SK-N-SH treated with all-trans-retinoic acid at 6 μM for 48 hours (cell line): ENCODE measurements around the gene CDCA3.

Experiments
- ATAC-seq: fragments of 200-7000 bp; cut with Tn5 transposase; 3 replicates; pipeline ENCODE4 v1.9.1; 2020; ENCODE audit warnings: mild to moderate bottlenecking, moderate library complexity
- ARNTL ChIP-seq: fragments of 450-650 bp; formaldehyde crosslinking; IDR thresholded peaks from 2 replicates; pipeline ENCODE4 v1.5.0; 2020; ENCODE audit warnings: low read depth, mild to moderate bottlenecking, moderate library complexity, borderline replicate concordance
- BACH2 ChIP-seq: fragments of 250-450 bp; sonication (Bioruptor Pico); IDR thresholded peaks from 2 replicates; pipeline ENCODE4 v1.9.0; 2021; ENCODE audit warnings: mild to moderate bottlenecking, borderline replicate concordance
- CSDC2 ChIP-seq: fragments of 250-450 bp; sonication (Bioruptor Pico); IDR thresholded peaks from 2 replicates; pipeline ENCODE4 v1.5.0; 2020; ENCODE audit warnings: mild to moderate bottlenecking, moderate library complexity
- CSRNP3 ChIP-seq: fragments of 250-450 bp; sonication (Bioruptor Pico); IDR thresholded peaks from 2 replicates; pipeline ENCODE4 v1.5.1; 2021; ENCODE audit warnings: mild to moderate bottlenecking, moderate library complexity
- ESRRG ChIP-seq: fragments of 250-450 bp; sonication (Bioruptor Pico); IDR thresholded peaks from 2 replicates; pipeline ENCODE4 v1.6.1; 2021; ENCODE audit warnings: mild to moderate bottlenecking
- GLIS3 ChIP-seq: fragments of 250-450 bp; sonication (Bioruptor Pico); IDR thresholded peaks from 2 replicates; pipeline ENCODE4 v1.5.0; 2020; ENCODE audit warnings: mild to moderate bottlenecking, moderate library complexity
- OSR1 ChIP-seq: fragments of 250-450 bp; sonication (Bioruptor Pico); IDR thresholded peaks from 2 replicates; pipeline ENCODE4 v1.8.0; 2022; ENCODE audit warnings: moderate library complexity, mild to moderate bottlenecking, inconsistent platforms
- PPARA ChIP-seq: fragments of 250-450 bp; sonication (Bioruptor Pico); IDR thresholded peaks from 2 replicates; pipeline ENCODE4 v1.5.0; 2020; ENCODE audit warnings: mild to moderate bottlenecking, borderline replicate concordance
- RARB ChIP-seq: fragments of 250-450 bp; sonication (Bioruptor Pico); IDR thresholded peaks from 2 replicates; pipeline ENCODE4 v1.8.0; 2021; ENCODE audit warnings: mild to moderate bottlenecking, moderate library complexity
- SNAI2 ChIP-seq: fragments of 250-450 bp; sonication (Bioruptor Pico); IDR thresholded peaks from 2 replicates; pipeline ENCODE4 v1.5.0; 2020; ENCODE audit warnings: mild to moderate bottlenecking, moderate library complexity
- TCF4 ChIP-seq: fragments of 250-450 bp; sonication (Bioruptor Pico); IDR thresholded peaks from 2 replicates; pipeline ENCODE4 v1.8.0; 2021; ENCODE audit warnings: mild to moderate bottlenecking, moderate library complexity, borderline replicate concordance
- TOX ChIP-seq: fragments of 250-450 bp; sonication (Bioruptor Pico); IDR thresholded peaks from 2 replicates; pipeline ENCODE4 v1.8.0; 2021; ENCODE audit warnings: mild to moderate bottlenecking, moderate library complexity, borderline replicate concordance
- ZC3H10 ChIP-seq: fragments of 250-450 bp; sonication (Bioruptor Pico); IDR thresholded peaks from 2 replicates; pipeline ENCODE4 v1.5.1; 2021; ENCODE audit warnings: mild to moderate bottlenecking, moderate library complexity
- ZFP3 ChIP-seq: fragments of 250-450 bp; sonication (Bioruptor Pico); IDR thresholded peaks from 2 replicates; pipeline ENCODE4 v1.5.0; 2020; ENCODE audit warnings: mild to moderate bottlenecking, moderate library complexity
- ZNF565 ChIP-seq: fragments of 450-650 bp; formaldehyde crosslinking; conservative IDR thresholded peaks from 2 replicates; pipeline ENCODE4 v1.5.0; 2020; ENCODE audit warnings: low read depth, mild to moderate bottlenecking, moderate library complexity
- ZNF70 ChIP-seq: fragments of 450-650 bp; formaldehyde crosslinking; IDR thresholded peaks from 2 replicates; pipeline ENCODE4 v1.5.0; 2020; ENCODE audit warnings: mild to moderate bottlenecking, moderate library complexity
- ZNF8 ChIP-seq: fragments of 450-650 bp; formaldehyde crosslinking; IDR thresholded peaks from 2 replicates; pipeline ENCODE4 v1.5.0; 2020; ENCODE audit warnings: mild to moderate bottlenecking, moderate library complexity
- TF ChIP-seq, protein P1 (sequence below): fragments of 250-450 bp; sonication (Bioruptor Pico); IDR thresholded peaks from 2 replicates; pipeline ENCODE4 v1.8.0; 2021; ENCODE audit warnings: low read depth, mild to moderate bottlenecking, moderate library complexity, borderline replicate concordance
- TF ChIP-seq, protein P2 (sequence below): fragments of 250-450 bp; sonication (Bioruptor Pico); IDR thresholded peaks from 2 replicates; pipeline ENCODE4 v1.5.0; 2020; ENCODE audit warnings: mild to moderate bottlenecking, moderate library complexity
- TF ChIP-seq, protein P3 (sequence below): fragments of 250-450 bp; sonication (Bioruptor Pico); IDR thresholded peaks from 2 replicates; pipeline ENCODE4 v1.8.0; 2020; ENCODE audit warnings: mild to moderate bottlenecking, moderate library complexity, borderline replicate concordance
- TF ChIP-seq, protein P4 (sequence below): fragments of 250-450 bp; sonication (Bioruptor Pico); IDR thresholded peaks from 2 replicates; pipeline ENCODE4 v1.5.1; 2020; ENCODE audit warnings: low read depth, mild to moderate bottlenecking, moderate library complexity

CDCA3 gene

GRCh38 chr12:6837370-6838060 lies 13.6 kb downstream of the CDCA3 start:
- ATAC-seq = no peak
- TF ChIP-seq, protein P1, sequence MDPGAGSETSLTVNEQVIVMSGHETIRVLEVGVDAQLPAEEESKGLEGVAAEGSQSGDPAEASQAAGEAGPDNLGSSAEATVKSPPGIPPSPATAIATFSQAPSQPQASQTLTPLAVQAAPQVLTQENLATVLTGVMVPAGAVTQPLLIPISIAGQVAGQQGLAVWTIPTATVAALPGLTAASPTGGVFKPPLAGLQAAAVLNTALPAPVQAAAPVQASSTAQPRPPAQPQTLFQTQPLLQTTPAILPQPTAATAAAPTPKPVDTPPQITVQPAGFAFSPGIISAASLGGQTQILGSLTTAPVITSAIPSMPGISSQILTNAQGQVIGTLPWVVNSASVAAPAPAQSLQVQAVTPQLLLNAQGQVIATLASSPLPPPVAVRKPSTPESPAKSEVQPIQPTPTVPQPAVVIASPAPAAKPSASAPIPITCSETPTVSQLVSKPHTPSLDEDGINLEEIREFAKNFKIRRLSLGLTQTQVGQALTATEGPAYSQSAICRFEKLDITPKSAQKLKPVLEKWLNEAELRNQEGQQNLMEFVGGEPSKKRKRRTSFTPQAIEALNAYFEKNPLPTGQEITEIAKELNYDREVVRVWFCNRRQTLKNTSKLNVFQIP (CRISPR knock-in tag) = no peak
- TF ChIP-seq PPARA (no peak), ZNF70 (no peak), TOX (no peak), TCF4 (CRISPR knock-in tag) (no peak), ESRRG (CRISPR knock-in tag) (no peak), ZNF565 (CRISPR knock-in tag) (no peak), SNAI2 (CRISPR knock-in tag) (no peak), ZNF8 (CRISPR knock-in tag) (no peak), RARB (CRISPR knock-in tag) (no peak), GLIS3 (CRISPR knock-in tag) (no peak), BACH2 (CRISPR knock-in tag) (no peak), ARNTL (CRISPR knock-in tag) (no peak), CSDC2 (CRISPR knock-in tag) (no peak), ZFP3 (CRISPR knock-in tag) (no peak), CSRNP3 (CRISPR knock-in tag) (no peak), OSR1 (CRISPR knock-in tag) (no peak)
- TF ChIP-seq, protein P2, sequence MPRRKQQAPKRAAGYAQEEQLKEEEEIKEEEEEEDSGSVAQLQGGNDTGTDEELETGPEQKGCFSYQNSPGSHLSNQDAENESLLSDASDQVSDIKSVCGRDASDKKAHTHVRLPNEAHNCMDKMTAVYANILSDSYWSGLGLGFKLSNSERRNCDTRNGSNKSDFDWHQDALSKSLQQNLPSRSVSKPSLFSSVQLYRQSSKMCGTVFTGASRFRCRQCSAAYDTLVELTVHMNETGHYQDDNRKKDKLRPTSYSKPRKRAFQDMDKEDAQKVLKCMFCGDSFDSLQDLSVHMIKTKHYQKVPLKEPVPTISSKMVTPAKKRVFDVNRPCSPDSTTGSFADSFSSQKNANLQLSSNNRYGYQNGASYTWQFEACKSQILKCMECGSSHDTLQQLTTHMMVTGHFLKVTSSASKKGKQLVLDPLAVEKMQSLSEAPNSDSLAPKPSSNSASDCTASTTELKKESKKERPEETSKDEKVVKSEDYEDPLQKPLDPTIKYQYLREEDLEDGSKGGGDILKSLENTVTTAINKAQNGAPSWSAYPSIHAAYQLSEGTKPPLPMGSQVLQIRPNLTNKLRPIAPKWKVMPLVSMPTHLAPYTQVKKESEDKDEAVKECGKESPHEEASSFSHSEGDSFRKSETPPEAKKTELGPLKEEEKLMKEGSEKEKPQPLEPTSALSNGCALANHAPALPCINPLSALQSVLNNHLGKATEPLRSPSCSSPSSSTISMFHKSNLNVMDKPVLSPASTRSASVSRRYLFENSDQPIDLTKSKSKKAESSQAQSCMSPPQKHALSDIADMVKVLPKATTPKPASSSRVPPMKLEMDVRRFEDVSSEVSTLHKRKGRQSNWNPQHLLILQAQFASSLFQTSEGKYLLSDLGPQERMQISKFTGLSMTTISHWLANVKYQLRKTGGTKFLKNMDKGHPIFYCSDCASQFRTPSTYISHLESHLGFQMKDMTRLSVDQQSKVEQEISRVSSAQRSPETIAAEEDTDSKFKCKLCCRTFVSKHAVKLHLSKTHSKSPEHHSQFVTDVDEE (CRISPR knock-in tag) = no peak
- TF ChIP-seq, protein P3, sequence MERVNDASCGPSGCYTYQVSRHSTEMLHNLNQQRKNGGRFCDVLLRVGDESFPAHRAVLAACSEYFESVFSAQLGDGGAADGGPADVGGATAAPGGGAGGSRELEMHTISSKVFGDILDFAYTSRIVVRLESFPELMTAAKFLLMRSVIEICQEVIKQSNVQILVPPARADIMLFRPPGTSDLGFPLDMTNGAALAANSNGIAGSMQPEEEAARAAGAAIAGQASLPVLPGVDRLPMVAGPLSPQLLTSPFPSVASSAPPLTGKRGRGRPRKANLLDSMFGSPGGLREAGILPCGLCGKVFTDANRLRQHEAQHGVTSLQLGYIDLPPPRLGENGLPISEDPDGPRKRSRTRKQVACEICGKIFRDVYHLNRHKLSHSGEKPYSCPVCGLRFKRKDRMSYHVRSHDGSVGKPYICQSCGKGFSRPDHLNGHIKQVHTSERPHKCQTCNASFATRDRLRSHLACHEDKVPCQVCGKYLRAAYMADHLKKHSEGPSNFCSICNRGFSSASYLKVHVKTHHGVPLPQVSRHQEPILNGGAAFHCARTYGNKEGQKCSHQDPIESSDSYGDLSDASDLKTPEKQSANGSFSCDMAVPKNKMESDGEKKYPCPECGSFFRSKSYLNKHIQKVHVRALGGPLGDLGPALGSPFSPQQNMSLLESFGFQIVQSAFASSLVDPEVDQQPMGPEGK = no peak
- TF ChIP-seq, protein P4, sequence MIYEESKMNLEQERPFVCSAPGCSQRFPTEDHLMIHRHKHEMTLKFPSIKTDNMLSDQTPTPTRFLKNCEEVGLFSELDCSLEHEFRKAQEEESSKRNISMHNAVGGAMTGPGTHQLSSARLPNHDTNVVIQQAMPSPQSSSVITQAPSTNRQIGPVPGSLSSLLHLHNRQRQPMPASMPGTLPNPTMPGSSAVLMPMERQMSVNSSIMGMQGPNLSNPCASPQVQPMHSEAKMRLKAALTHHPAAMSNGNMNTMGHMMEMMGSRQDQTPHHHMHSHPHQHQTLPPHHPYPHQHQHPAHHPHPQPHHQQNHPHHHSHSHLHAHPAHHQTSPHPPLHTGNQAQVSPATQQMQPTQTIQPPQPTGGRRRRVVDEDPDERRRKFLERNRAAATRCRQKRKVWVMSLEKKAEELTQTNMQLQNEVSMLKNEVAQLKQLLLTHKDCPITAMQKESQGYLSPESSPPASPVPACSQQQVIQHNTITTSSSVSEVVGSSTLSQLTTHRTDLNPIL (CRISPR knock-in tag) = no peak
- TF ChIP-seq, all 23 proteins: peak for 0

DNA sequence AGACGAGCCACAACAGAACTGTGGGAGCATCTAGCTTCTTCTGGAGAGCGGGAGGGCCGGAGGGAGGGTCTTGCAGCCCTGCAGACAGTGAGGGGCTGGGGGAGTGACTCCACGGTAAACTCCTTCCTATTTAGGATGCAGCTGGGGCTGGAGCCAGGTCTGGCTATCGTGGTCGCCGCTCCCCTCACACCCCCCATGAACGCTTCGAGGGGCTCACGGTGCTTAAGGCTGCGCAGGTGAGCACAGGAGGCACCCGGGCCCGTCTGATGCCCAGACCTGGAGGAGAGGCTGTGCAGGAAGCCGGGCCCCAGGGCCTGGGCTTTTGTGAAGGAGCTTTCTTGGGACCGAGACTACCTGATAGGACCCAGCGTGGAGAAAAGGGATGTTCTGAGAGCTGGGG lies 14.2 kb downstream of the CDCA3 start:
- ATAC-seq = no peak
- TF ChIP-seq, protein P4 (CRISPR knock-in tag) = no peak
- TF ChIP-seq ZC3H10 (CRISPR knock-in tag) = no peak
- no peak for TF ChIP-seq ZNF70
- TF ChIP-seq, protein P2 (CRISPR knock-in tag) = no peak
- no peak for TF ChIP-seq ZFP3 (CRISPR knock-in tag)
- no peak for TF ChIP-seq ESRRG (CRISPR knock-in tag)
- TF ChIP-seq TCF4 (CRISPR knock-in tag) = no peak
- TF ChIP-seq SNAI2 (CRISPR knock-in tag) = no peak
- no peak for TF ChIP-seq GLIS3 (CRISPR knock-in tag)
- TF ChIP-seq, protein P3 = no peak
- TF ChIP-seq ARNTL (CRISPR knock-in tag) = no peak
- TF ChIP-seq TOX = no peak
- TF ChIP-seq ZNF565 (CRISPR knock-in tag) = no peak
